COLO668 (cell line): ENCODE results near the gene MAML2.

Source experiments
- DNase-seq: peaks from one replicate; lab custom pipeline; 2025; ENCODE audit not compliant: unreplicated experiment; lab: John Stamatoyannopoulos, UW

The MAML2 gene

DNA sequence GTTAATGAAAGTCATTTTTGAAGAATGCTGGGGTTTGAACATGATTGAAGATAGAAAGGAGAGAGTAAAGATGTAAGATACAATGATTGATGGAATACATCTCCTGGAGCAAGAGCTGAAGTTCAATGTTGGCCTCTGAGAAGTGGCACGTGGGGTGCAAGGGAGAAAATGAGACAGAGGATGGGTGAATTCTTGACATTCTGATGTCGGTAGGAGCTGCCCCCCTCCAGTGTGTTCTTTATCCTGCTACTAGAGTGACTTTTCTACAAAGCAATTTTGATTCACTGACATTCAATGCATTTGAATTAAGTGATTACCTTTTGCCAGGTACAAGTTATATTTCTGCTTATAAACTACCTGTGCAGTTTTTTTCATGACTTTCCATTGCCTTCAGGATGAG is 260.1 kb downstream of the MAML2 start:
- DNase-seq, result no peak

DNA sequence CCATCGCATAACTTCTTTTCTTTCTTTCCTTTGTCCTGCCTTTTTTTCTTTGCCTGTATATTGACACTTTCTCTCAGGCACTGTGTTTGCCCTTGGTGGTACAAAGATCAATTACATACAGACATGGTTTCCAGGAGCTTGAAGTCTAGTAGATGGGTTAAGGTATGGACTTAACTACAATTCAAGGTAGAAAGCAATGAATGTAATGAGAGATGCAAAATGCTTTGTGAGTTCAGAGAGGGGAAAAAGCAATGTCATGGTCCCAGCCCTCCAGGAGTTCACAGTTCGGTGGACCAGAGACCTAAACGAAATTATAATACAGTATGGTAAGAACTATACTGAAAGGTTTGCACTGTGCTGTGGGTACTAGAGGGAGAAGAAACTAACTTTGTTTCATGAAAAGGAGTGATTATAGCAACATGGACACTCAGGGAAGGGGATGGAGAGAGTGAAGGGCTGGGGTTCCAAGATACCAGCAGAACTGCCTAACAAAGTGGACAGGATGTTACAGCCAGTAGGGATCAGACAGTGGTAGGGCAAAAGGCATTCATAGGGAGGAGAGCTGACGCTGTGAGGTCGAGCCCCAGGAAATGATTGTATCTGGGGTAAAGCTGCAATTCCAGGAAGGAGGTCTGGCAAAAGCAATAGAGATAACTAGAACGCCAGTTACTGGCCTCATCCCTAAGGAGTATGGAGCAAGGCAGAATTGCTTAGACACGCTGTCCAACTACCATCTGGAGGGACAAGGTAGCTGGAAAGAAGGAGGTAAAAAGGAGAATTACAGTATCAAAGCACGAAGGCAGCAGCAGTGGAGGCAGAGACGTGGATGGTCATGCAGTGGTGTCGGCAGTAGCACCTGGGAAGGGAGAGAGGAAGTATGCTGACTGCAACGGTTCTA is 260.7 kb downstream of the MAML2 start:
- DNase-seq, result no peak

DNA sequence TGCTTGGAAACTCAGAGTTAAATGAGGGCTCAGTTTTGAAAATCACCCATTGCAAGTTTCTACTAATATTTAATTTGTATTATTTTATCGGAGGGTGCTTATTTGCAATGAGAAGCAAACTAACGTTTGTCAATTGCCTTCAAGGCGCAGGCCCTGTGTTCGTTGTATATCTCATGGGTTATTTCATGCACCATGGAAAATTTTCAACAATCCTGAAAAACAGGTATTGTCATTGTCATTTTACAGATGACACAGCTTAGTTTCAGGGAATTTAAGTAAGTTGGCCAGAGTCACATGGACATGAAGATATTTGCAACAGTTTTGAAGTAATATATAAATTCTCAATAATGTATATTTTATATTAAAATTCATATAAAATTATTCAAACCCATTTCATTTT is 261.4 kb downstream of the MAML2 start:
- DNase-seq, result no peak

DNA sequence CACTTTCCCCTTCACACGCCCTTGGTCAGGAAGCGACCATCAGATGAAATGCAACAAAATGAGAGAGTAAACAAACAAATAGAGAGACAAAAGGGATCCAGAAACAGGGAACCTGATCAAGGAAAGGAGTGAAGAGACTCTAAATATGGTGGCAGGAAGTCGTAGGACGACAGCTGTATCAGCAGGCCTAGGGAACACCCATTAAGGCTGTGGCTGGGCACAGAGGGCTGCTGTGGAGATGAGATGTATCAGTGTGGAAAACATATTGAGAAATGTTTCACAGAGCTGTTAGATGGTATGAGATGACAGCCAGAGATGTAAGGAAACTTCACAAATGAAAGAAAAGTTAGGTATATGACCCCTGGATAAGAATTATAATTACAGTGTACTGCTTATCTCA is 263.3 kb downstream of the MAML2 start:
- no peak for DNase-seq

DNA sequence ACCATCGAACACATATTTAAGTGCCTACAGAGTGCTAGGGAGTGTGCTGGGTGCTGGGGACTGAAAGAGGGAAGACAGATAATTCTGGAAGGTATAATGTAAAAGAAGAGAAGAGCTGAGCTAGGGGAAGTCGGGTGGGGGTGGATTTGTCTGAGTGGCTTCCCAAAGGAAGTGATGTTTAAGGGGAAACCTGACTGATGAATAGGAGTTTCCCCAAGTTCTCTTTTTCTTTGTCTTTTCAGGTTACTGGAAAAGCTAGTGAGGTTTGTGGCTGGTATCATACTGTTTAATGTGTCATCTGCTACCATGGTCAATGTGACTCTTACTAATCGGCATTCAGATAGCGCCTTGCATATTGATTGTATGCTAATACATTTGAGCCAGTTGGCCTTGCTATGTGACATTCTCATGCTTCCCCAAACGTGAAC is 267.4 kb downstream of the MAML2 start:
- DNase-seq, result no peak

DNA sequence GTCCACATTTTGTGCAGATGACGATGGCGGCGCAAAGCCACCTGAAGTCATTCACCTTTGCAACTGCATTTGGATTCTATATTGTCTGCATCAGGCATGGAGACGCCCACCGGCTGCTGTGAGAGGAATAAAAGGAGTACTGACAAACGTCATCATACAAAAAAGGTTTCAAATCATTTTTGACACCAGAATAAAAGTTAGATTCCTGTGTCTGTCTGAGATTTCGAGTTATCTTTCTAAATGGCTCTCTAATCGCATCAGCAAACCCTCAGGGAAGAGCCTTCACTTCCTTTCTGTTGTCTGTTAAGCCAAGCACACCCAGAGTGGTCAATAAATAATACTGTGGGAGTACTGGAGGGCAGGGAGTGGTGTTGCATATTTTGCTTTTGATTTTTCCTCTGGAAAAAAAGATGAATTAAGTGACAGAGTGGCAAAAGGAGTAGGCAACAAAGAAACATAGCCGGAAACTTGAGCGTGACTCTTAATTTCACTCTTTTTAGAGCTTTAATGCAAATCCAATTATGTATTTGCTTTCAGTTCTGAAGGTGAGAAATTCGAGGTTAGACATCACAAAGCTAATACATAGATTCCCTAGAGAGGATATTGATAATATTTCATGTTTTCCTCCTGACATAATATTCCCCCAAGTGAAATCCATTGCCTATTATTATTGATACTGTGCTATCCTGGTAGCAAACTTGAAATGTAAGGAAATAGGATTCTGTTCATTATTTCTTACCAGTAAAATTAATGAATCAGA is 268.3 kb downstream of the MAML2 start:
- DNase-seq, result no peak

DNA sequence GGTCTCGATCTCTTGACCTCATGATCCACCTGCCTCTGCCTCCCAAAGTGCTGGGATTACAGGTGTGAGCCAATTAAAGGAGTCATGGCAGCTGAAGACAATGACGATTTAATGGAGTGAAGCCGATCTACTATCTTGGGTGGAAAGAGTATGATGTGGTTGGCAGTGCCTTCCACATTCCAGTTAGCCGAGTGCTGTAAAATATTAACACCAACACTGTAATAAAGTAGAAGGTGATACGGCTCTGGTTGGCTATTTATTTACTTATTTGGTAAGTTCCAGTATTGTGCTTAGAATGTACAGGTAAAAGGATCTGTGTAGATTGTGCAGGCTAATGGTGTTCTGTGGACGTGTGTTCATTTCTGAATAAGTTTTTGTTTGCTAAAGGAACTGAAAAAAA is 269.5 kb downstream of the MAML2 start:
- no peak for DNase-seq

DNA sequence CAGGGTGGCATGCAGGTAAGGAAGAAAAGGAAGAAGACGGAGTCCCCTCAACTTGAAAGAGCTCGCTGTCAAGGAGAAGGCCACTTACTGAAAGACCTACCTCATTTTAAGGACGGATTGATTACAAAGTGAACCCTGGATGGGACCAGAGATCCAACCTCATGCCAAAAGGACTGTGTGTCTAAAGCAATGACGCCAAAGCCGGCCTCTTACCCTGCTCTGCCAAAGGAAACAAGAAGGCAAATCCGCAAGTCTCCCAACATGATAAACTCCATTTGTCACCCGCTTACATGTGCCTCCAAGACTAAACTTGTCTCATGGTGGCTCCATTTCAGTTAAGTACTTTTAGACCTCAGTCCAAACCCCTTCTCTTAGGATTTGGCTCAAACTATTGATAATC is 270.4 kb downstream of the MAML2 start:
- DNase-seq, result no peak

DNA sequence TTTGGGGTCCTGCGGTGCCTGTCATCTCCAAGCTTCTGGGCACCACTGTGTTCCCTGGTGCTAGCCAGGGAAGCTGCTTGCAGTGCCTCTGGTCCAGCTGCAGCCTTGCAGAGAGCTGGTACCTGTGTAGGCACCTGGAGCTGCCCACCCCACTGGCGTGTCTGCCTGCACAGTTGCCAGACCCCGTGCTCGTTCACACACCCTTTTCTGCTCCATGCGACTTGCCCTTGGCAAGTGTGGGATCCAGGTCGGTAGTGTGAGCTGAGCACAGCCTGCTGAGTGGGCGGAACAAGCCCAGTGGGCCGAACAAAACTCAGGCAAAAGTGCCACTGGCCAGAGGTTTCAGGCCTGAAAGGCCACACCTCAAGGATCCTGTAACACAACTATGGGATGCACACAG is 272.5 kb downstream of the MAML2 start:
- no peak for DNase-seq

DNA sequence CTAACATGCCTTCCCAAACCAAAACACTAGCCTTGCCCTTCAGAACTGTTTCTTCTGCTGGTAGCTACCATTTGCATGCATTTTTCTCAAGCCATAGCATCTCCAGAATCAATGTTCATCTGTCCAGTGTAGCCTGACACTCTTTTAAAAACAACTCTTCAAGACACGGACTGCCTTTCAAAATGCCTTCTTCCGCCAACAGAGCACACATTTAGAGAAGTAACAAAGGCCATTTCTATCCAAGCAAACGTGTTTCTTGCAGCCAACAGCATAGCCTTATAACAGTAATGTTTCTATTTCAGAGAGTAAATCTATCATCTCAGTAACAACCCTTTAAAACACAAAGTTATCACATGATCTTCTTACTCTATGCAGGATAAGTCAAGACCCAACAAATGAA is 275.8 kb downstream of the MAML2 start:
- no peak for DNase-seq

DNA sequence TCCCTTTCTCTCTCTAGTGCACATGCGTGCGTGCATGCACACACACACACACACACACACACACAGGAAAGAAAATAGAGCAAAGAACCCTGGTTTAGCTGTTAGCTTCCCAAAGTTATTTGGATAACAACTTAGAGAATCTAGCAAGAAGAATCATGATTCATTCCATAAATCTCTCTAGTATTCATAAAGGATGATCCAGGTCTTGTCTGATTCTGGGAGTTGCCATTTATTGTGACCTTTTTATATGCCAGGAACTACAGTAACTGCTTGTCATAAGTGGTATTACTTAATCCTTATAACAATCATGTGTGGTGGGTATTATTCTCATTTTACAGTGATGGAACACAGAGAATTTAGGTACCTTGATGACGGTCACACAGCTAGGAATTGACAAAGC is 277.6 kb downstream of the MAML2 start:
- DNase-seq, result no peak

DNA sequence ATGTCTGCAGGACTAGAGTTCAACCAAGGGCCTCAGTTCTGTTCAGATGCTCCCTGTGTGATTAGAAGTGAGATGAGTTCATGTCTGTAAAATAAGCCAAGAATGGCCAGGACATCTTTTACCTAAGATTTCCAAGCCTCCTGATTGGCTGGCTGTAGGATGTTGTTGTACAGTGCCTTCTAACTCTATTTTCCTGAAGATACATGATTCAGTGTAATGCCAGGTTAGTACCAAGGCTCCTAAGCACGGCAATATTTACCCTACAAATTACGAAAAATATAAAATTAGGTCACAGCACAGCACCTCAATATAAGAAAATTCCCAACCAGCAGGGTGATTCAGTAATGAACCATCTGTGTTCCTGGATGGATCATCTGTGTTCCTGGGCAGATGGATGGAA is 279.1 kb downstream of the MAML2 start:
- no peak for DNase-seq

DNA sequence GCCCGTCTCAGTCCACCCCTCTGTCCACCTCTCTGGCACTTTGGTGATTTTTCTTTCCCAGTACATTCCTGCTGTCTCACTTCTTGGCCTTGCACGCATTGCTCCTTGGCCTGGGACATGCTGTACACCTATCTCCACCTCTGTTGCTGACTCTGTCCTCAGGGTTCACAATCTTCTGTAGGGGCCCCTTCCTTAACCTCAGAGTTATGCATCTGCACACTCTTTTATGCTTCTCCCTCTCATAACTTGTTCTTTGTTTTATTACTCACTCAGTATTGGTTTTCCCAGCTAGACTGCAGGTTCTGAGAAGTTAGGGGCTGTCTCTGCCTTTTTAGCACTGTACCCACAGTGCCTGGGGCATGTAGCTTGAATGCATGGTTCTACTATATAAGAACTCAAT is 279.9 kb downstream of the MAML2 start:
- DNase-seq, result no peak

DNA sequence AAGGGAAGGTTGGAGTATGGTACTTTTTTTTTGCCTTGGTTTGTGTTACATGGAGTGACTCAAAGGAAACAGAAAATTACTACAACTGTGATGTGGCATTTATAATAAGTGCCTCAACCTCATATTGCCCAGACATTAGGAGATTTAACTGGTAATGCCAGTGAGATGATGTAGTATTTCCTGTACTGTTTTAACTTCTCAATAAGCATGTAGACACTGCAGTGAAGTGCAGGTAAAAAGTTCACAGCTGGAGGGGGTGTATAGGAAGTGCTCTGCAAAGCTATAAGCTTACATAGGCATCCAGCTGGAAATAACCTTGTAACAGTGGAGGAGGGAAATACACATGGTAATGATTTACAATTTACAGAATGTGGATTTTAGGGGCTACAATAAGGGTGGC is 280.9 kb downstream of the MAML2 start:
- no peak for DNase-seq

DNA sequence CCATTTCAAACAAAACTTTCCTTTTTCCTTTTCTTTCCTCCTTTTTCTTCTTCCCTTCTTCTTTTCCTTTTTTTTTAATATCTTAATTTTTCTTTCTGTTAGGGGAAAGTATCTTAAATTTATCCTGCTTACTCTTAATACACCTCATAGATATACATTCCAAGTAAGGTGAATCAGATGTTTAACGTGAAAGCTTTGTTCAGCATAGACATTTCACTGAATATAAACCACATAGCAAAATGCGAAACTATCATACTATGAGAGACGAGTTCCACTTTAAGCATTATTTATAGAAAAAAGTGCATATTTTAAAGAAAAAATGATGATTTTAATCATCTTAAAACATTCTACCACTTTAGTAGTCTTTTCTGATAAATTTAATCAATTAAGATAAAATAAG is 281.3 kb downstream of the MAML2 start:
- no peak for DNase-seq

DNA sequence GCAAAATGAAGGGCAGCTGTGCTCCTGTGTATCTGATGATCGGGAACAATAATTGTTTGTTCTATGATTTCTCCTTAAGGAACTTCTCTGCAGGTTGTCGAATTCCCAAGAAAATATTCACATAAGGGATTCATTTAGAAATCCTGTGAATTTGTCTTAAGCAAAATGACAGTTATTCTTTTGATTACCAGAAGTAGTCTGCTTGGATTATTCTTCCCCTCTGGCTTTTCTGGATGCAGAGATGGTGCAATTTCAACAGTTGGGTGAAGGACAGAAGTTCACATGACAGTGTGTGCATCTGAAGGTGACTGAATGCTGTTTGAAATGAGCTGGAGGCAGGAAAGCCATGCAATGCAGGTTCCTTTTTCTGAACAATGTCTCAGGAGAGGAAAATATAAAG is 281.9 kb downstream of the MAML2 start:
- no peak for DNase-seq

DNA sequence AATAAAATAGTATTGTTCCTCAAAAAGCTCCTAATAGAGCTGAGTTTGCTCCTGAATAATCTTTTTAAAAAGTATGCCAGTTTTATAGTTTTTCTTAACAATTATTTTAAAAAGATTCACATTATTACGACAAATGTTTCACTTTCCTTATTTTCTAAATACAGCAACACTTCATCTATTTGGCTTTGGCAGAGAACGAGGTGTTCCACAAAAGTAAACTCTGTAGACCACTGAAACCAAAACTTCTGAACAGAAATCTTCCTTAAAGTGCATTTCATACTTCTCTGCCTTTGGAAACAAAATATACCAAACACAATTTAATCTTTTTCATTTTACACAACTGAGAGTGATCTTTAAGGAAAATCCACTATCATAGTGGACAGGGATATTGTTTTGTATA is 285.5 kb downstream of the MAML2 start:
- no peak for DNase-seq

DNA sequence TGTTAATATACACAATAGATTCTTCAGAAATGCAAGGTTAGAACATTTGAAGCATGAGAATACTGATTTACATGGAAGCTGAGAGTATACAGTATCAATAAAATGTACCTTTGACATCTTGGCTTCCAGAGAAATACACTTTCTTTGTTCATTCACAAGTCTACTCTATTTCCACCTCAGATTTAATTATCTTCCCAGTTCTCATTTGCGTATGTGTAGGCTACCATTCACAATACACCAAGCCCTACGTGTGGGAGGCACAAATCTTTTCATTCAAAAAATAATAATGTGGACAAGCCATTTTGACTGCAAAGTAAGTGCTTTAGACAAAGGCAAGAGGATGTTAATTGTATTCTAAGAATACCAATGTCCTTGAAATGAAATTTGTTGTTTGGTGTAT is 286.4 kb downstream of the MAML2 start:
- DNase-seq, result no peak

DNA sequence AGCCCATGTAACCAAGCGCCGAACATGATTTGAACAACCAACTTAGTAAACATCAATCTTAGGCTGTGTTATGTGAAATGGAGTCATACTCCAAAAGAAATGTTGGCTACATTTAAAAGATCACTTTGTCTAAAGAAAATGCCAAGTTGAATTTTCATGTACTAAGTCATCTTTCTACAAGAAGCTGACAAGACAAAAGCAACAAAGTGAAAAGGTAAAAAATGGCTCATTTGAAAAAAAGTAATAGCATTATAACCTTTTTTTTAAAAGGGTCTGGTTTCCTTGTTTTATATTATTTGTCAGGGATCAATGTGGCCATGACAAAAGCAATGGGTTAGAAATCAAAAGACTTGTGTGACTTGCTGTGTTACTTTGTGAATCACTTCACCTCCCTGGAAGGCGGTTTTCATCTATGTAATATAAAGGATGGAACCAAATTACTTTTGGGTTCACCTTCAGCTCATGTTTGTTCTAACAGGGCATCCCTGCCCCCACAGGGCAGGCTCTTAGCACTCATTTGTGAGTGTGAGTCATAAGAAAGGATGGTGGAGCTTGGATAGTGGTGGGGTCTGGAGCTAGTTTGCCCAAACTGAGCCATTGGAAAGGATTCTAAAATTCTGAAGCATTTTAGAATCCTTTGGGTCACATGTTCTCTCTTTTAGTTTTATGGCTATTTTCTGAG is 287.1 kb downstream of the MAML2 start:
- DNase-seq, result no peak

DNA sequence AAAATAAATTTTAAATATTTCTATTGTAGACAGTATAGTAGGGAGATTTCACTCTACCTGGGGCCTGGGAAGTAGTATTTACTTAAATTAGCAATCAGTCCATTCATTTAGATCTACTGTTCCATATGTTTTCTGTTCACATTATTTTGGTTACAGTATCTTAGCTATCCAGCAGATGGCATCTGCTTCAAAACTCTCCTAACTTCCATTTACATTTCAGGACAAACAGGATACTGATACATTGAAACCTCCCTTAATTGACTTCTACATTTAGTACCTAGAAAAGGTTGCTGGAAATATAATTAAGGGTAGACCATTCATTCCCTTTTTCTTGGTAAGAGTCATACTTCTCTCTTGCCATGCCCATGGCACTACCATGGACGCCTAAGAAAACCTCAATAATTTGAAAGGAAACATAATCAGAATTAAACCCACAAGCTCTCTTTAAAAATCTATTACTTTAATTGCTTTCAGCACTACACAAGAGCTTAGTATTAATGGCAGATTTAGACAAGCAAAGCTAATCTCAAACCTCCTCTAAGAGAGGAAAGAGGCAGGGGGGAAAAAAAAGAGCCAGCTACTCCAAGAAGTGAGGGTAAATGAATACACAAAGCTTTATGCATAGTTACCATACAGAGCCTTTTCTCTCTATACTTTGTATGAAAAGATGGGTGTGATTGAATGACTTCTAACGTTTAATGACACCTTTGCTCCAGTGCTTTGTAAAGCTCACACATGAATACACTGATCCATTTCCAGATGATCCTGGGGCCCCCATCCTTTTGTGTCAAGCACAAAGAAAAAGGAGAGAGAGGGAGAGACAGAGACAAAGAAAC is 287.9 kb downstream of the MAML2 start:
- no peak for DNase-seq
